Measurements from ENCODE around the gene C1orf21.

- TF ChIP-seq, protein P1, sequence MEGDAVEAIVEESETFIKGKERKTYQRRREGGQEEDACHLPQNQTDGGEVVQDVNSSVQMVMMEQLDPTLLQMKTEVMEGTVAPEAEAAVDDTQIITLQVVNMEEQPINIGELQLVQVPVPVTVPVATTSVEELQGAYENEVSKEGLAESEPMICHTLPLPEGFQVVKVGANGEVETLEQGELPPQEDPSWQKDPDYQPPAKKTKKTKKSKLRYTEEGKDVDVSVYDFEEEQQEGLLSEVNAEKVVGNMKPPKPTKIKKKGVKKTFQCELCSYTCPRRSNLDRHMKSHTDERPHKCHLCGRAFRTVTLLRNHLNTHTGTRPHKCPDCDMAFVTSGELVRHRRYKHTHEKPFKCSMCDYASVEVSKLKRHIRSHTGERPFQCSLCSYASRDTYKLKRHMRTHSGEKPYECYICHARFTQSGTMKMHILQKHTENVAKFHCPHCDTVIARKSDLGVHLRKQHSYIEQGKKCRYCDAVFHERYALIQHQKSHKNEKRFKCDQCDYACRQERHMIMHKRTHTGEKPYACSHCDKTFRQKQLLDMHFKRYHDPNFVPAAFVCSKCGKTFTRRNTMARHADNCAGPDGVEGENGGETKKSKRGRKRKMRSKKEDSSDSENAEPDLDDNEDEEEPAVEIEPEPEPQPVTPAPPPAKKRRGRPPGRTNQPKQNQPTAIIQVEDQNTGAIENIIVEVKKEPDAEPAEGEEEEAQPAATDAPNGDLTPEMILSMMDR (conservative IDR thresholded peaks at IDR 0.05 in 1 of 2, IDR thresholded peaks at IDR 0.05 in 1 of 2; ENCODE audit: low read depth in 1 of 2, low read length in 2 of 2): peak; percentile 19 to 20
- TF ChIP-seq EZH2 (IDR thresholded peaks at IDR 0.05; ENCODE audit: low read length, missing control alignments): no peak
Observed at GRCh38 chr1:184483101-184483683, 96.4 kb downstream of the C1orf21 start.

Data from fibroblast of lung (primary cell).